Glutamatergic neuron (in vitro differentiated cells): ENCODE results near the gene BAG5. TPM values are rescaled to one million over a fixed set of nuclear protein-coding genes. Genes with fewer than 3 reads are reported as not detected.

Source experiments
- DNase-seq: peaks from one replicate; pipeline ENCODE4 v3.0.0; 2022
- H3K27ac Mint-ChIP-seq: one replicate; pipeline ENCODE4 v1.8.0; 2020; ENCODE audit warnings: mild to moderate bottlenecking, mixed read lengths, inconsistent platforms; ENCODE audit not compliant: unreplicated experiment
- H3K27me3 Mint-ChIP-seq: one replicate; pipeline ENCODE4 v1.8.0; 2020; ENCODE audit warnings: mild to moderate bottlenecking, moderate library complexity, mixed read lengths, inconsistent platforms; ENCODE audit not compliant: unreplicated experiment
- H3K36me3 Mint-ChIP-seq: one replicate; pipeline ENCODE4 v1.8.0; 2020; ENCODE audit warnings: mild to moderate bottlenecking, mixed read lengths, inconsistent platforms; ENCODE audit not compliant: unreplicated experiment
- H3K4me1 Mint-ChIP-seq: one replicate; pipeline ENCODE4 v1.8.0; 2020; ENCODE audit warnings: mild to moderate bottlenecking, low read depth, mixed read lengths, inconsistent platforms; ENCODE audit not compliant: unreplicated experiment
- H3K4me3 Mint-ChIP-seq: one replicate; pipeline ENCODE4 v1.8.0; 2020; ENCODE audit warnings: mild to moderate bottlenecking, mixed read lengths, inconsistent platforms; ENCODE audit not compliant: unreplicated experiment
- H3K9me3 Mint-ChIP-seq: one replicate; pipeline ENCODE4 v1.8.0; 2020; ENCODE audit warnings: mild to moderate bottlenecking, moderate library complexity, mixed read lengths, inconsistent platforms; ENCODE audit not compliant: unreplicated experiment
- total RNA-seq: library from RNA; stranded (reverse); fragmentation: NEBNext Ultra II Directional; extraction: Animal tissue kit (Norgen Biotek cat#: 25700); gene quantifications from one replicate; pipeline ENCODE4 v1.2.1, GENCODE V29; 2021; ENCODE audit not compliant: unreplicated experiment
- TF ChIP-seq, protein P1 (sequence below): fragments of 200-600 bp; sonication (generic); IDR thresholded peaks from one replicate; pipeline ENCODE4 v1.5.0; 2021; ENCODE audit not compliant: partially characterized antibody, unreplicated experiment

BAG5 gene
- total RNA-seq, 1 donor from 2014 or later: 34.4 TPM

- Mint-ChIP-seq H3K36me3 (no peaks in the 10 kb centered on the region), H3K9me3 (peaks cover 16% of the 10 kb centered on the region), H3K4me3 (peak overlapping the region; percentile 98), H3K27ac (peak overlapping the region; percentile 48), H3K27me3 (peaks cover 3% of the 10 kb centered on the region), H3K4me1 (peaks cover 28% of the 10 kb centered on the region)
- TF ChIP-seq, protein P1, sequence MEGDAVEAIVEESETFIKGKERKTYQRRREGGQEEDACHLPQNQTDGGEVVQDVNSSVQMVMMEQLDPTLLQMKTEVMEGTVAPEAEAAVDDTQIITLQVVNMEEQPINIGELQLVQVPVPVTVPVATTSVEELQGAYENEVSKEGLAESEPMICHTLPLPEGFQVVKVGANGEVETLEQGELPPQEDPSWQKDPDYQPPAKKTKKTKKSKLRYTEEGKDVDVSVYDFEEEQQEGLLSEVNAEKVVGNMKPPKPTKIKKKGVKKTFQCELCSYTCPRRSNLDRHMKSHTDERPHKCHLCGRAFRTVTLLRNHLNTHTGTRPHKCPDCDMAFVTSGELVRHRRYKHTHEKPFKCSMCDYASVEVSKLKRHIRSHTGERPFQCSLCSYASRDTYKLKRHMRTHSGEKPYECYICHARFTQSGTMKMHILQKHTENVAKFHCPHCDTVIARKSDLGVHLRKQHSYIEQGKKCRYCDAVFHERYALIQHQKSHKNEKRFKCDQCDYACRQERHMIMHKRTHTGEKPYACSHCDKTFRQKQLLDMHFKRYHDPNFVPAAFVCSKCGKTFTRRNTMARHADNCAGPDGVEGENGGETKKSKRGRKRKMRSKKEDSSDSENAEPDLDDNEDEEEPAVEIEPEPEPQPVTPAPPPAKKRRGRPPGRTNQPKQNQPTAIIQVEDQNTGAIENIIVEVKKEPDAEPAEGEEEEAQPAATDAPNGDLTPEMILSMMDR: no peak
- no peak for DNase-seq
These were observed 1.5 kb upstream of the BAG5 start for GRCh38 chr14:103563844-103564505.

- peak overlapping the region; percentile 98 for H3K4me3 Mint-ChIP-seq
- H3K4me1 Mint-ChIP-seq: peaks cover 33% of the 10 kb centered on the region
- DNase-seq: no peak
- TF ChIP-seq, protein P1: no peak
- H3K27me3 Mint-ChIP-seq: peaks cover 3% of the 10 kb centered on the region
- H3K9me3 Mint-ChIP-seq: peaks cover 16% of the 10 kb centered on the region
- no peaks in the 10 kb centered on the region for H3K36me3 Mint-ChIP-seq
- peak overlapping the region; percentile 91 for H3K27ac Mint-ChIP-seq
These were observed 766 bp upstream of the BAG5 start for GRCh38 chr14:103563226-103563620.

- Mint-ChIP-seq H3K9me3 (peaks cover 16% of the 10 kb centered on the region), H3K27ac (peak overlapping the region; percentile 98), H3K4me1 (peaks cover 39% of the 10 kb centered on the region), H3K36me3 (no peaks in the 10 kb centered on the region), H3K4me3 (peak overlapping the region; percentile 97), H3K27me3 (peaks cover 3% of the 10 kb centered on the region)
- DNase-seq: peak; percentile 62
- TF ChIP-seq, protein P1: no peak
These were observed 353 bp downstream of the BAG5 start for GRCh38 chr14:103562179-103562428.

DNA sequence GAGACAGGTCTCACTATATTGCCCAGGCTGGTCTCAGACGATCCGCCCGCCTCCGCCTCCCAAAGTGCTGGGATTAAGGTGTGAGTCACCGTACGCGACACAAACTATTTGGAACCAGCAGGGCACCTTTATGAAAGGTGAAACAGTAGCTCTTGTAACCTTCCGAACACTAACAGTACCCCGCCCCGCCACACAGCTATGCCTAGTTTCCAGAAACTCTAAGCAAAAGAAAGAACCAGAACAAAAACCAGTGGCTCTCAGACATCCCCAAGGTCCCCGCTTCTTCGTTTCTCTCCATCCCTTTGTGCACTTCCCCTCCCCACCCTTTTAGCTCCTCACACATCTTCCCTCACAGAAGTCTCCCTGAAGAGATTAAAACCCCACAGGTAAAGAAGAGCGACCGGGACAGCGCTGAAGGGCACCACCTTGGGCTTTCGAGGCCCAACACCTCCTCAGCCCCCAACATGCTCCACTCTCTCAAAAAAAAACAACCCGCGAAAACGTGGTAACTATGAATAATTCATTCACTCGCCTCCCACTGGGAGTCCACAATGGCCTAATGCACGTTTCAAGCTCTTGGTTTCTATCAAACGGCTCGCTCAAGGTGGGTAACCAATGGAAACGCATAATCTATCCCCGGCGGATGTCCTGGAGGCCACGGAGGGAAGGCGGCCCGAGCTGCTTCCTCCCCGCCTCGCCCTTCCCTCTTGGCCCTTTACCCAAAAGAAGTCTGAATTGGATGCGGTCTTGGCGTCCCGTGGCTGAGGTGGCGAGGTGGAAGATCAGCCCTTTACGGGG lies 877 bp downstream of the BAG5 start:
- peak overlapping the region; percentile 98 for H3K27ac Mint-ChIP-seq
- H3K4me1 Mint-ChIP-seq: peaks cover 41% of the 10 kb centered on the region
- H3K36me3 Mint-ChIP-seq: no peaks in the 10 kb centered on the region
- TF ChIP-seq, protein P1: no peak
- H3K27me3 Mint-ChIP-seq: peaks cover 3% of the 10 kb centered on the region
- DNase-seq: peak; percentile 72
- peaks cover 16% of the 10 kb centered on the region for H3K9me3 Mint-ChIP-seq
- peak overlapping the region; percentile 97 for H3K4me3 Mint-ChIP-seq

DNA sequence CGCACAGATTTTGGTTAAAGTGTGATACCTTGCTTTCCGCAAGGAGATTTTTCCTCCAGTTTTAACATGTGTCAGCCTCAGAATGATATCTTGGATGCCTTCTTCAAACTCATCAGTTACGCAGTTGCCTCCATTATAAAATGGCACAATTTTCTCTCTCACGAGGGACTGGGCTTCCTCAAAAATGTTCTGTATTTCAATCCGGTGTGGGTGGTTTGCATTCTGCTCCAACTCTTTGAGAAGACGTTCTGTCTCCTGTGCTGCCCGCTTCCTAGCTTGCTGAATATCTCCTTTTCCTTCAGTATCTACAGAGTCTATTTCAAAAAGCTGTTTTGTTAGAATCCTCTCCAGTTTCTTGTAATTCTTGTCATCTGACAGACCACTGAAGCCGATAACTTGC lies 1.8 kb downstream of the BAG5 start:
- DNase-seq: no peak
- no peaks in the 10 kb centered on the region for H3K36me3 Mint-ChIP-seq
- TF ChIP-seq, protein P1: no peak
- H3K4me1 Mint-ChIP-seq: peaks cover 41% of the 10 kb centered on the region
- H3K27me3 Mint-ChIP-seq: peaks cover 3% of the 10 kb centered on the region
- peak overlapping the region; percentile 97 for H3K4me3 Mint-ChIP-seq
- H3K27ac Mint-ChIP-seq: peak overlapping the region; percentile 98
- peaks cover 16% of the 10 kb centered on the region for H3K9me3 Mint-ChIP-seq
